H1 (cell line): ENCODE measurements around the gene LRRC43. TPM values are rescaled to one million over a fixed set of nuclear protein-coding genes. Genes with fewer than 3 reads are reported as not detected.

Source experiments
- CTCF ChIA-PET: fragments of 300-600 bp; sonication (Branson Sonifier 250); formaldehyde crosslinking; loops from one replicate; lab custom pipeline; 2021; ENCODE audit not compliant: partially characterized antibody; lab: Charles Lee
- POLR2A ChIA-PET: fragments of 300-600 bp; sonication (Branson Sonifier 250); formaldehyde crosslinking; loops from one replicate; lab custom pipeline; 2021; ENCODE audit warnings: inconsistent platforms; ENCODE audit not compliant: partially characterized antibody; lab: Charles Lee
- DNase-seq, 2 experiments: peaks; one replicate each; pipeline versions ENCODE4 v3.0.0 to v3.0.0-alpha.2; 2010 to 2022; ENCODE audit warnings: low spot score in 2 of 2, low read depth in 1 of 2, mixed read lengths in 1 of 2
- FAIRE-seq: peaks from 2 replicates; lab custom pipeline; 2011; peaks lifted over from hg19 to GRCh38; lab: Jason Lieb, UNC
- H2AFZ ChIP-seq: 2 replicates; pipeline ENCODE4 v1.8.1; 2012; ENCODE audit warnings: low read length, inconsistent platforms
- H2AK5ac ChIP-seq: 2 replicates; pipeline ENCODE4 v1.6.1; 2013; ENCODE audit warnings: low read depth, low read length
- H2BK120ac ChIP-seq: replicated peaks from 2 replicates; pipeline ENCODE3; 2013; ENCODE audit warnings: low read depth, low read length, inconsistent platforms
- H2BK12ac ChIP-seq: 2 replicates; pipeline ENCODE4 v1.6.1; 2013; ENCODE audit warnings: low read depth, low read length
- H2BK15ac ChIP-seq: 2 replicates; pipeline ENCODE4 v1.6.1; 2013; ENCODE audit warnings: low read length
- H2BK20ac ChIP-seq: 2 replicates; pipeline ENCODE4 v1.6.1; 2013; ENCODE audit warnings: low read length
- H2BK5ac ChIP-seq: 2 replicates; pipeline ENCODE4 v1.6.1; 2013; ENCODE audit warnings: low read depth, low read length
- H3K14ac ChIP-seq: 2 replicates; pipeline ENCODE4 v1.6.1; 2013; ENCODE audit warnings: inconsistent platforms; ENCODE audit not compliant: insufficient read length
- H3K18ac ChIP-seq: 2 replicates; pipeline ENCODE4 v1.6.1; 2013; ENCODE audit warnings: low read length; ENCODE audit errors: extremely low read depth
- H3K23ac ChIP-seq: 2 replicates; pipeline ENCODE4 v1.6.1; 2013; ENCODE audit warnings: inconsistent platforms; ENCODE audit not compliant: insufficient read length
- H3K23me2 ChIP-seq: 2 replicates; pipeline ENCODE4 v1.6.1; 2013; ENCODE audit warnings: low read depth, low read length
- H3K27ac ChIP-seq: 2 replicates; pipeline ENCODE4 v1.6.1; 2011; ENCODE audit warnings: low read depth, low read length, inconsistent platforms
- H3K27me3 ChIP-seq, 4 experiments: replicated peaks in 1 of 4; 1 replicate in 1 of 4; 2 replicates in 3 of 4; pipeline versions ENCODE4 v1.6.1 to v1.8.1; 2011 to 2013; ENCODE audit warnings: low read length in 3 of 4, mild to moderate bottlenecking in 3 of 4, inconsistent platforms in 2 of 4, mixed read lengths in 2 of 4, moderate library complexity in 1 of 4; ENCODE audit not compliant: control insufficient read depth in 3 of 4, insufficient read depth in 3 of 4; ENCODE audit errors: extremely low read depth in 1 of 4
- H3K36me3 ChIP-seq, 4 experiments: 2 replicates each; pipeline versions ENCODE4 v1.6.1 to v1.8.1; 2011 to 2013; ENCODE audit warnings: mild to moderate bottlenecking in 4 of 4, low read length in 3 of 4, moderate library complexity in 2 of 4, control low read depth in 1 of 4, inconsistent platforms in 1 of 4; ENCODE audit not compliant: insufficient read depth in 4 of 4, control insufficient read depth in 2 of 4
- H3K4ac ChIP-seq: replicated peaks from 2 replicates; pipeline ENCODE3; 2013; ENCODE audit warnings: low read length, low read depth, mixed read lengths, inconsistent platforms; ENCODE audit not compliant: insufficient read length
- H3K4me1 ChIP-seq, 4 experiments: replicated peaks in 1 of 4; 1 replicate in 1 of 4; 2 replicates in 3 of 4; pipeline versions ENCODE4 v1.6.1 to v1.8.1; 2011 to 2013; ENCODE audit warnings: low read length in 3 of 4, inconsistent platforms in 2 of 4, mixed read lengths in 1 of 4; ENCODE audit not compliant: insufficient read depth in 4 of 4, control insufficient read depth in 3 of 4
- H3K4me2 ChIP-seq, 2 experiments: 2 replicates each; pipeline versions ENCODE4 v1.6.1 to v1.8.1; 2011 to 2013; ENCODE audit warnings: low read depth in 2 of 2, low read length in 2 of 2, control low read depth in 1 of 2, inconsistent platforms in 1 of 2, mild to moderate bottlenecking in 1 of 2; ENCODE audit not compliant: insufficient read depth in 1 of 2
- H3K4me3 ChIP-seq, 4 experiments: fragments of 200-600, 300-600 bp in 1 of 4; sonication (generic), shearing (Covaris generic), sonication (Bioruptor Twin) in 1 of 4; 2 replicates each; pipeline versions ENCODE4 v1.5.1 to v1.8.1; 2011 to 2016; ENCODE audit warnings: low read length in 4 of 4, low read depth in 3 of 4, control low read depth in 2 of 4, inconsistent platforms in 2 of 4, mild to moderate bottlenecking in 2 of 4, mixed read lengths in 1 of 4, moderate library complexity in 1 of 4; ENCODE audit not compliant: insufficient read depth in 2 of 4; ENCODE audit errors: extremely low read depth in 1 of 4
- H3K56ac ChIP-seq: replicated peaks from 2 replicates; pipeline ENCODE3; 2013; ENCODE audit warnings: low read depth, mild to moderate bottlenecking, mixed read lengths, low read length, inconsistent platforms; ENCODE audit not compliant: insufficient read length
- H3K79me1 ChIP-seq: 2 replicates; pipeline ENCODE4 v1.6.1; 2013; ENCODE audit warnings: low read depth, low read length, control low read depth
- H3K79me2 ChIP-seq, 2 experiments: 2 replicates each; pipeline versions ENCODE4 v1.6.1 to v1.8.1; 2012 to 2013; ENCODE audit warnings: low read length in 2 of 2, mild to moderate bottlenecking in 2 of 2, inconsistent platforms in 1 of 2; ENCODE audit not compliant: insufficient read depth in 2 of 2, control insufficient read depth in 1 of 2
- H3K9ac ChIP-seq, 4 experiments: replicated peaks in 1 of 4; 1 replicate in 1 of 4; 2 replicates in 3 of 4; pipeline versions ENCODE4 v1.6.1 to v1.8.1; 2011 to 2013; ENCODE audit warnings: low read depth in 3 of 4, low read length in 3 of 4, control low read depth in 2 of 4, mild to moderate bottlenecking in 2 of 4, moderate library complexity in 2 of 4, inconsistent platforms in 1 of 4; ENCODE audit errors: extremely low read depth in 1 of 4
- H3K9me3 ChIP-seq, 2 experiments: 2 replicates each; pipeline versions ENCODE4 v1.6.1 to v1.8.1; 2012 to 2013; ENCODE audit warnings: mild to moderate bottlenecking in 2 of 2, moderate library complexity in 2 of 2, control low read depth in 1 of 2, inconsistent platforms in 1 of 2, low read depth in 1 of 2, low read length in 1 of 2, mixed read lengths in 1 of 2; ENCODE audit not compliant: insufficient read depth in 2 of 2
- H4K20me1 ChIP-seq, 2 experiments: replicated peaks in 1 of 2; 2 replicates each; pipeline versions ENCODE3 to v1.8.1; 2011 to 2013; ENCODE audit warnings: inconsistent platforms in 2 of 2, low read length in 2 of 2, mild to moderate bottlenecking in 1 of 2; ENCODE audit not compliant: insufficient read depth in 2 of 2, control insufficient read depth in 1 of 2
- H4K5ac ChIP-seq: 2 replicates; pipeline ENCODE4 v1.6.1; 2013; ENCODE audit warnings: low read length, low read depth, mixed read lengths, inconsistent platforms; ENCODE audit not compliant: insufficient read length
- H4K8ac ChIP-seq: 2 replicates; pipeline ENCODE4 v1.8.0; 2013; ENCODE audit warnings: mild to moderate bottlenecking, moderate library complexity, low read length, inconsistent platforms; ENCODE audit not compliant: insufficient read depth; ENCODE audit errors: extremely low read depth
- H4K91ac ChIP-seq: replicated peaks from 2 replicates; pipeline ENCODE3; 2013; ENCODE audit warnings: low read length, mixed read lengths, inconsistent platforms; ENCODE audit not compliant: insufficient read length
- BRCA1 ChIP-seq: IDR thresholded peaks from 2 replicates; pipeline ENCODE4 v1.6.1; 2012; ENCODE audit warnings: low read depth, low read length, improper control_type of control experiment
- CHD2 ChIP-seq: IDR thresholded peaks from 2 replicates; pipeline ENCODE4 v1.6.1; 2012; ENCODE audit warnings: low read length, improper control_type of control experiment
- EP300 ChIP-seq, 2 experiments: IDR thresholded peaks; 1 replicate in 1 of 2; 2 replicates in 1 of 2; pipeline ENCODE4 v1.6.1; 2011 to 2012; ENCODE audit warnings: low read depth in 2 of 2, low read length in 2 of 2, mild to moderate bottlenecking in 2 of 2, borderline replicate concordance in 1 of 2, inconsistent platforms in 1 of 2, moderate library complexity in 1 of 2
- FOSL1 ChIP-seq: IDR thresholded peaks from 2 replicates; pipeline ENCODE4 v1.6.1; 2011; ENCODE audit warnings: mild to moderate bottlenecking, low read depth, low read length, moderate library complexity; ENCODE audit not compliant: insufficient read depth
- GTF2F1 ChIP-seq: IDR thresholded peaks from 2 replicates; pipeline ENCODE4 v1.6.1; 2012; ENCODE audit warnings: low read depth, low read length, improper control_type of control experiment, borderline replicate concordance
- MAX ChIP-seq: IDR thresholded peaks from 2 replicates; pipeline ENCODE4 v1.6.1; 2012; ENCODE audit warnings: inconsistent platforms
- RAD21 ChIP-seq, 2 experiments: IDR thresholded peaks in 1 of 2; conservative IDR thresholded peaks in 1 of 2; 2 replicates each; pipeline ENCODE4 v1.6.1; 2011; ENCODE audit warnings: low read depth in 2 of 2, low read length in 2 of 2, improper control_type of control experiment in 1 of 2, inconsistent platforms in 1 of 2, mild to moderate bottlenecking in 1 of 2, moderate library complexity in 1 of 2
- SP2 ChIP-seq: IDR thresholded peaks from 2 replicates; pipeline ENCODE4 v1.6.1; 2012; ENCODE audit warnings: mild to moderate bottlenecking, low read length, inconsistent platforms
- TAF7 ChIP-seq: optimal IDR thresholded peaks from 2 replicates; pipeline ENCODE3; 2011; ENCODE audit warnings: low read depth, mild to moderate bottlenecking, inconsistent platforms, low read length, moderate library complexity, borderline replicate concordance
- WGBS, 2 experiments: shearing (Covaris generic) in 1 of 2; methylation state at CpG; one replicate each; pipeline versions ENCODE4 v1.1.6 to v1.1.7; 2013 to 2015; ENCODE audit warnings: low lambda C conversion rate in 2 of 2, mixed read lengths in 2 of 2, inconsistent platforms in 1 of 2, low coverage in 1 of 2, missing lambda C conversion rate in 1 of 2; ENCODE audit not compliant: insufficient replicate concordance in 2 of 2, insufficient coverage in 1 of 2, insufficient read length in 1 of 2; ENCODE audit errors: extremely low coverage in 1 of 2, missing lambda C conversion rate in 1 of 2; 5-methylcytosine and 5-hydroxymethylcytosine counted together
- polyA plus RNA-seq, 7 experiments: library from polyadenylated mRNA; depleted of rRNA in 3 of 7; stranded (reverse) in 5 of 7; unstranded in 2 of 7; fragments of >200 nt in 5 of 7; fragments of 200-250 nt in 2 of 7; gene quantifications; 1 replicate in 5 of 7; 2 replicates in 1 of 7; 4 replicates in 1 of 7; pipeline versions ENCODE4 v1.2.1 to v1.2.3, GENCODE V29; 2011 to 2013; ENCODE audit warnings: missing spikeins in 2 of 7, mixed read lengths in 2 of 7
- total RNA-seq: library from RNA; stranded (reverse); fragmentation: NEBNext Ultra II Directional; extraction: Animal tissue kit (Norgen Biotek cat#: 25700); gene quantifications from 2 replicates; pipeline ENCODE4 v1.2.1, GENCODE V29; 2021
- TF ChIP-seq, protein P1 (sequence below): IDR thresholded peaks from 2 replicates; pipeline ENCODE4 v1.6.1; 2012; ENCODE audit warnings: low read length, inconsistent platforms

Gene LRRC43
- total and polyA plus RNA-seq, 2 of the 8 experiments (the other 6 are each of a cell fraction or from before 2014, with no cell fraction given): 0.35 to 0.44 TPM

GRCh38 chr12:122228092-122228491, 45.2 kb downstream of the LRRC43 start:
- H4K8ac ChIP-seq: no peak overlapping the region
- H2BK120ac ChIP-seq: no peak overlapping the region
- H3K4ac ChIP-seq: no peak overlapping the region
- H3K9me3 ChIP-seq: no peaks in the 10 kb centered on the region
- no peak overlapping the region for H3K9ac ChIP-seq
- peaks cover 0 to 3% of the 10 kb centered on the region in 2 experiments for H4K20me1 ChIP-seq
- H3K27me3 ChIP-seq: no peaks in the 10 kb centered on the region; a peak in 2 of 7 replicates
- no peak overlapping the region for H3K4me3 ChIP-seq
- 96% methylated on average over 5 of the region's 5 CpGs; no CpG with 5 or more reads in 1 of the 2 experiments for WGBS, 2 experiments
- no peak for FAIRE-seq
- peaks cover 3% of the 10 kb centered on the region; the same call in 1 of the 2 replicates for H3K79me1 ChIP-seq
- no peak overlapping the region for H3K14ac ChIP-seq
- H3K18ac ChIP-seq: no peak overlapping the region
- H4K5ac ChIP-seq: no peak overlapping the region
- no peak overlapping the region for H3K23ac ChIP-seq
- CTCF ChIA-PET: interaction anchor here (1.0 kb wide), 1 partner anchor 13 kb away, joined by 3 read pairs; no protein-coding TSS in a partner anchor
- DNase-seq: no peak
- H3K4me2 ChIP-seq: no peak overlapping the region
- peaks cover 3 to 13% (median 10%) of the 10 kb centered on the region in 4 experiments for H3K4me1 ChIP-seq
- H2AK5ac ChIP-seq: no peak overlapping the region
- H2BK5ac ChIP-seq: no peak overlapping the region
- POLR2A ChIA-PET: interaction anchor here (0.6 to 15.7 kb wide), 4 partner anchors 8 to 20 kb away, joined by 3 to 230 read pairs (median 3); partner anchors contain the start of gene B3GNT4
- no peak overlapping the region for H3K27ac ChIP-seq
- no peak overlapping the region for H2BK15ac ChIP-seq
- H2BK20ac ChIP-seq: no peak overlapping the region
- H4K91ac ChIP-seq: no peak overlapping the region
- peaks cover 4 to 21% (median 8%) of the 10 kb centered on the region in 4 experiments; a peak in 7 of 8 replicates for H3K36me3 ChIP-seq
- no peak overlapping the region for H2BK12ac ChIP-seq
- peaks cover 6 to 24% of the 10 kb centered on the region in 2 experiments for H3K79me2 ChIP-seq
- H3K56ac ChIP-seq: no peak overlapping the region
- no peak overlapping the region for H2AFZ ChIP-seq
- peaks cover 2% of the 10 kb centered on the region; the same call in 1 of the 2 replicates for H3K23me2 ChIP-seq
- TF ChIP-seq BRCA1: no peak
- no peak for TF ChIP-seq MAX
- no peak for TF ChIP-seq EP300 (IDR thresholded peaks at IDR 0.05; ENCODE audit: borderline replicate concordance in 1 of 2, low read depth in 2 of 2, low read length in 2 of 2)
- no peak for TF ChIP-seq TAF7
- no peak for TF ChIP-seq RAD21 (IDR thresholded peaks at IDR 0.05 in 1 of 2, conservative IDR thresholded peaks at IDR 0.05 in 1 of 2; ENCODE audit: low read depth in 2 of 2, low read length in 2 of 2)
- no peak for TF ChIP-seq FOSL1
- TF ChIP-seq, protein P1, sequence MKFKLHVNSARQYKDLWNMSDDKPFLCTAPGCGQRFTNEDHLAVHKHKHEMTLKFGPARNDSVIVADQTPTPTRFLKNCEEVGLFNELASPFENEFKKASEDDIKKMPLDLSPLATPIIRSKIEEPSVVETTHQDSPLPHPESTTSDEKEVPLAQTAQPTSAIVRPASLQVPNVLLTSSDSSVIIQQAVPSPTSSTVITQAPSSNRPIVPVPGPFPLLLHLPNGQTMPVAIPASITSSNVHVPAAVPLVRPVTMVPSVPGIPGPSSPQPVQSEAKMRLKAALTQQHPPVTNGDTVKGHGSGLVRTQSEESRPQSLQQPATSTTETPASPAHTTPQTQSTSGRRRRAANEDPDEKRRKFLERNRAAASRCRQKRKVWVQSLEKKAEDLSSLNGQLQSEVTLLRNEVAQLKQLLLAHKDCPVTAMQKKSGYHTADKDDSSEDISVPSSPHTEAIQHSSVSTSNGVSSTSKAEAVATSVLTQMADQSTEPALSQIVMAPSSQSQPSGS: no peak
- TF ChIP-seq GTF2F1: no peak
- TF ChIP-seq CHD2: no peak
- no peak for TF ChIP-seq SP2
